GM21723 (cell line): ENCODE results near the gene PDE9A.

ENCODE experiments used
- ATAC-seq: cut with Tn5 transposase; IDR thresholded peaks from one replicate; pipeline ENCODE4 v1.9.1; 2021; ENCODE audit warnings: mild to moderate bottlenecking, moderate library complexity; ENCODE audit not compliant: unreplicated experiment

Gene PDE9A

DNA sequence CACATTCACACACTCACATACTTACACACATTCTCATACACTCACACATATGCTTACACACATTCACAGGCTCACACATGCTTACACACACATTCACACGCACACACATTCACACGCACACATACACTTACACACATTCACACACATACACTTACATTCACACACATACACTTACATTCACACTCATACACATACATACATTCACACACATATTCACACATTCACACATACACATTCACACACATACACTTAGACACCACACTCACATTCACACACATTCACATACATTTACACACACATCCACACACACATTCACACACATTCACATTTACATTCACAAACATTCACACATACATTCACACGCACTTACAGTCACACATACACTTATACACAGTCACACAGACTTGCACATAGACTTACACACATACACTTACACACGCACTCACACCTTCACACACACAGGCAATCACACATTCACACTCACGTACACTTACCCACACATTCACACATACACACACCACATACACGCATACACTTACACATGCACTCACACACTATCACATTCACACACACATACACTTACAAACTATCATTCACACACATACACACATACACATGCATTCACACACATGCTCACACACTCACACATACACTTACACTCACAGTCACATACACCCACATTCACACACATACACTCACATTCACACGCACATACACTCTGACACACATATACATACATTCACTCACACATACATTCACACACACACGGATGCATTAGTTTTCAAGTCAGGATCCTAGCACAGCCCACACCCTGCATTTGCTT is 16.8 kb downstream of the PDE9A start:
- no peak for ATAC-seq

DNA sequence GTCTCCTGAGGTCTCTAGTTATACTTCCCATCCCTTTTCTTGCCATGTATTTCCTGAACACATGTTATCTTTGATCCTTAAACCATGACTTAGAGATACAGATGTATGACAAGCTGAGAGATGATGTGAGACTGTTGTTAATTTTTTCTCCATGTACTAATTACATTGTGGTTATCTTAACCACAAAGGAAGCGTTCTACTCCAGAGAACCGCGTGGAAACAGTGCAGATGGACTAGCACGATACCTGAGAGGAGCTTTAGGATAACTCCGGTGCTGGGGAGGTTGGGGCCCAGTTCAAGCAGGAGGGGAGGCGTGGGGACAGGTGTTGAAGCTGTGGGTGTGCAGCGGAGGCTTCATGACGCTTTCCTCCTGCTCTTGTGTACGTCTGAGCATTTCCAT is 17.5 kb downstream of the PDE9A start:
- no peak for ATAC-seq

DNA sequence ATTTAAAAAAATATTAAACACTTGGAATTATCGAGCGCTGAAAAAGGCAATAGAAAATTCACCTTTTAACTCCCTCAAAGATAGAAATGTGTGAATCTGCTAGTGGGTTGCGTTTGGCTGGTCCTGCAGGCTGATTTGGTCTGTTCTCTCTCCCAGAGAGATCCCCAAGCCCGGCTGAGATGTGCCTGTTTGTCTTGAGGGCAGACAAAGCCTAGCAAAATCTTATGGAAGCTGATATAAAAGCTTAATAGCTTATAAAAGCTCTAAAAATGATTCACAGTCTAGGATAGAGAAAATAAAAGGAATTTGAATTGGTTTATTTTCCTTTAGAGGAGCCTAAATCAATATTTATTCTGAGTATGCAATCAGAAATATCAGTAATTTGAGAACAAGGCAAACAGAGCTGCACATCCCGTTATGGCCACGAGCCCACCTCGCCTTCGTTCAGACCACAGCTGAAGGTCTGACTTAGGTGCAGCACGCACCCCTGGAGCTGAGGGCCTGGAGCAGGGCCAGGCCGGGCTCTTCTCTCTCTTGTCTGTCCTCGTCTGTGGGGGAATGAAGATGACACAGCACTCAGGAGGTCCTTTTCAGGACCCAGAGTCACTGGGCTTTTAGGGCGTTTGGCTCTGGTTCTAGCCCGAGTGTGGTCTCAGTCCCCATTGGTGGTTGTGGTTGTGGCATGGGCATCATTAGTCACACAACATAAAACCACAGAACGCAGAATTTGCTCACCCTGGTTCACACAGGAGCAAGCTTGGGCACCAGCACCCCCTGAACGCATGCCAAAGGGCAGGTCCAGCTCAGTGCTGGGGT is 18.6 kb downstream of the PDE9A start:
- no peak for ATAC-seq

DNA sequence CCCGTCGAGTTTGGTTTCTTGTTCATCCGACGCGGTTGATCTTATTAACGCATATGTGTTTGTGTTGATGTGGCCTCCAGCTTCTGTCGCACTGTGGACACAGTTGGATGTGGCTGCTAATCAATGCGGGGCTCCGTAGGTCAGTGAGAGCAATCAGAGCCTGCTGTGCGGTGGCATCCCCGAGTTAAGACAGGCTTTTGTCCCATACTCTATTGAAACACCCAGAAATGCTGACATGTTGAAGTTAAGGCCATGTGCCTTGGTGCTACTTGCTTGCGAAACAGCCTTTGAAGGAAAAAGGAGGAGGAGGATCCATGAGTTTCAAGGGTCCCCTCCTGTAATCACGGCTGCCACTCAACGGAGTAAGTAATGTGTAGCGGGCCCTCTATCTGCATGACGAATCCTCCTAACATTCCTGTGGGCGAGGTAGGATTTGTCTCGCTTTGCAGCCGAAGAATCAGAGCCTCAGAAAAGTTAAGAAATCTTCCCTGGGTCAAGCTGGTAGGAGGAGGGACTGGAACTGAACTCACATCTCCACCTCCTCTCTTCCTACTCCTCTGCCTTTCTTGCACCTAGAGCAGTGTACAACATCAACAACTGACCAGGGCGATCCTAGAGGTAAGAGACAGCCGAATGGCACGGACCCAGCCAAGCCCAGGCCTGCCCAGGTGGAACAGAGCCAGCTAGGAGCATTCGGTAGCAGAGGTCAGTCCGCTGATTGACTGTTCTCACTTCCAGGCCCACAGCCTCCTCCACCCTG is 19.5 kb downstream of the PDE9A start:
- ATAC-seq = no peak

DNA sequence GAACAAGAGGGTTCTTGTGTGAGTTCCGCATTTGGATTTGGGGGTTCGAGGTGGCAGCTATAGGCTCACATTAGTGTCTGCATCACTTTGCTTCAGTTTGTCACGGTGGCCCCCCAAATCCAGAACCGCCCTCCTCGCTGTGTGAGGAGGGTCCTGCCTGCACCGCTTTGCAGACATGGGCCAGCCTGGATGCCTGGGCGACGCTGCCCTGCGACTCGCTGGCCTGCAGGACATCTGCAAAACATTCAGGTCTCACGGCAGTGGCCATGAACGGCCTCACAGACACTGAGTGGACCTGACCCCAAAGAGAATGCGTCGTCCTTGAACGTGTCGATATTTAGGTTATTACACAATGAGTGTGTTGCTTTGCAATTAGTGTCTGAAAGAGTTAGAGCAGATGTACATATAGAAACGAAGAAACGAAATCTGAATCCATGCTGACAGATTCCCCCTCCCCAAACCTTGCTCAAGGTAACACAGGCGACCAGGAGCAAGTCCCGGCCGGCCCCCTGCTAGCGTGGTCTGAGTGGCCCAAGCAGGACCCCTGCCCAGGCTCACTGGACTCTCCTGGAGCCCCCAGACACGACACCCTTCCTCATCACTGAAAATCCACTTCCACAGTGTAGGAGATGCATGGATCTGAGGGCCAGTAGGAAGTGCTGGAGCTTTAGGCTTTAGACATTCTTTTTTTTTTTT is 20.4 kb downstream of the PDE9A start:
- ATAC-seq = no peak

DNA sequence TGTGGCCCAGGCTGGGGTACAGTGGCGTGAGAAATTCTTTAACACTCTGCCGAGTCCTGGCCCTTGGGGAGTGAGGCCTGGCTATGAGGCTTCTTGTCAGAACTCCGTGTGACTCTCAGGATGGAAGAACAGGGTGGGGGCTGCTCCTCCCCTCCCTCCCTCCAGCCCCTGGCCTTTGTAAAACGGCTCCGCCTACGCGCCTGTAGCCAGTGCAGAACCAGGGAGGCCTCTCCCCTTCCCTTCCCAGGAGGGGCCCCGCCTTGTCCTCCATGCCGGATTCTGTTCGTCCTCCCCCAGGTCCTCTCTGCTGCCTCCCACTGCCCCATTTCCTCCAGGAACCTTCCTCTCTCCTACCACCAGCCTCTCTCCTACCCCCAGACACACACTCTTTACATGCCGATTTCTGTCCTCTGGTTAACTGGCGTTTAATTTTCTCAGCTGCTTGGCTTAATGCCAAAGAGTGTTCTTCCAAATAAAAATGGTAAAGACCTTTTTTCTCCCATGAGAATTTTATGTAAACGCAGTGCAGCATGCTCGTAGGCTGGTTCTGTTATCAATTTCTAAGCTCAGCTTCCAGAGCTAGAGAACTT is 21.0 kb downstream of the PDE9A start:
- no peak for ATAC-seq

DNA sequence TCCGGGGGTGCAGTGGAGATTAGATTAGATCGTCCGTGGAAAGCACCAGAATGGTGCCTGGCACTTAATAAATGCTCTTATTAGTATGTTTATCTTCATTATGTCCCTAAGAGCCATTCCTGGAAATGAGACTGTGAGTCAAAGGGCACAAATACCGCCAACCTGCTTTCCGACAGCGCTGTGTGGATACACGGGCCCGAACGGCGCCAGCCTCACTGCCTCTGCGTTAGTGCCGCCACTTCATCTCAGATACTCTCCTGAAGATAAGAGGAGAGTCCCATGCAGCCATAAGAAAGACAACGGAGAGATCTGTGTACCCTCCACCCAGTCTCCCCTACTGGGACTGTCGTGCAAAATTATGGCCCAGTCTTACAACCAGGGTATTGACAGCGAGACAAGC is 22.0 kb downstream of the PDE9A start:
- ATAC-seq = no peak

DNA sequence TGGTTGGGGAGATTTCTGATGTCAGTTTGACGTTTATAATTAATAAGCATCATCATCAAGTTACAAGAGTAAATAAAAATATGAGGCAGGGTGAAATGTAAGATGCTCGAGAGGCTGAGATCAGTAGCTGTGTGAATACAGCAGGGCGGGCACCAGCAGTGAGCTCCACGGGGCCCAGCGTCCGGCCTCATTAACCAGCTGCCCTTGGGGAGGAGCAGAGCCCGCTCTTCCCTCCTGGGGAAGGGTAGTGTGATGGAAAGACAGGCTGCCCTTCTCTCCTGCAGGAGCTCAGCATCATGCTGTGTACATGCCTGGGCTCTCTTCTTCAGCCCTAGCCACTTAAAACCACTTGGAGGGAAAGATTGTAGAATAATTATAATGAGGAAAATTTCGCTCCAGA is 23.4 kb downstream of the PDE9A start:
- no peak for ATAC-seq

DNA sequence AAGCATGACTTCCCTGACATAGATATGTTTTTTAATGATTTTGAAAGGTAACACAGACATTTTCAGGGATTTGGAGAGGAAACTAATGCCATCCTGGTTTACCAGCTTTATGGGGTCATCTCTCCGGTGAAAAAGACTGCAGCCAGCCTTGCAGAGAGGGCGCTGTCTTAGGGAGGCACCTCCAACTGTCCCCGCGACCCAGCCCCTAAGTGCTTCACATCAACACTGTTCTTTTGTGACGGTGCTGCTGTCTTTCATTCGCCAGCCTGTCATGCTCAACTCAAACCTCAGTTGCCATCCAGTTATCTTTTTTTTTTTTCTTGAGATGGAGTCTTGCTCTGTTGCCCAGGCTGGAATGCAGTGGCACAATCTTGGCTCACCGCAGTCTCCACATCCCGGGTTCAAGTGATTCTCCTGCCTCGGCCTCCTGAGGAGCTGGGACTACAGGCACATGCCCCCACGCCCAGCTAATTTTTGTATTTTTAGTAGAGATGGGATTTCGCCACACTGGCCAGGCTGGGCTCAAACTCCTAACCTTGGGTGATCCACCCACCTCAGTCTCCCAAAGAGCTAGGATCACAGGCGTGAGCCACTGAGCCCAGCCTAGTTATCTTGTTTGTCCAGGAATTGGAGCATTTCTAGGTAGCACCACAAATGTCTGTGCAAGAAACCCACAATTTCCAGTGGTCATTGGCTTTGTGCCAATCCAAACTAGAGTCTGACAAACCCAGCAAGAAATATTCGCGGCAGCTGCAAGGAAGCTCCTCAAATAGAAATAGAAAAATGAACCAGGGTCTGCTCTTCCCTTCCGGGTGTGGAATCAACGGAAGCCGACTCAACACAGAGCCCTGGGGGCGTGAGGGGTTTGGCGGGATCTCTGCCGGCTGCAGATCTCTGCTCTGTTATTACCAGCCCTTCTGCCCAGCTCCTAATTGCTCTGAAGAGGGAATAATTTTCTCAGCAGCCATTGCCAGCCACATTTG is 24.2 kb downstream of the PDE9A start:
- ATAC-seq = no peak

DNA sequence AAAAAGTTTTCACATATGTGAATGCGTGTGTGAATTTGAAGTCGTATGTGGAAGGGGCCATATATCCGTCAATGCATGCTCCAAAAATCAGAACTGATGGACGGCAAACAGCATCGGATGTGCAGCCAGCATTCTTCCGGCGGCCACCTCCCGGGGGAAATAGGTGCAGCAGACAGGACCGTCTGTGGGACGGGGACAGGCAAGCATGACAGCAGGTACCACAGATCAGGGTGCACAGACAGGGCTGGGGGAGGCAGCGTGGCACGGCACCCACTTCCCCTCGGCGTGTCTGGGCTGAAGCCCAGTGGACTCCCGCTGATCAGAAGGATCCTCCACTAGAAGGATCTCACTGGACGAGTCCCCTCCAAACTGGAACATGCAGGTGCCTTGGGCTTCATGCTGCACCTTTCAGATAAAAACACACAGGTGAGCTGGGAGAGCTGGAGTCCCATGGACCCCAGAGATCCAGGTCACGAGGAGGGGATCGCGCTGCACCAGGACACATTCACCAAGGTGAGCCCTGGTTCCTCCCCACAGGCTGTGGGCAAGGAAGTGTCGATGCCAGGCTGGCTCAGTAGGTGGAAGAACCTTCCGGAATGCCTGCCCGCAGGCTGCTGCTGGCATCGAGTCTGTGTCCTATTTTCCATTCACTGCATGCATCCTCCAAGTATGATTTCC is 25.3 kb downstream of the PDE9A start:
- ATAC-seq = no peak

DNA sequence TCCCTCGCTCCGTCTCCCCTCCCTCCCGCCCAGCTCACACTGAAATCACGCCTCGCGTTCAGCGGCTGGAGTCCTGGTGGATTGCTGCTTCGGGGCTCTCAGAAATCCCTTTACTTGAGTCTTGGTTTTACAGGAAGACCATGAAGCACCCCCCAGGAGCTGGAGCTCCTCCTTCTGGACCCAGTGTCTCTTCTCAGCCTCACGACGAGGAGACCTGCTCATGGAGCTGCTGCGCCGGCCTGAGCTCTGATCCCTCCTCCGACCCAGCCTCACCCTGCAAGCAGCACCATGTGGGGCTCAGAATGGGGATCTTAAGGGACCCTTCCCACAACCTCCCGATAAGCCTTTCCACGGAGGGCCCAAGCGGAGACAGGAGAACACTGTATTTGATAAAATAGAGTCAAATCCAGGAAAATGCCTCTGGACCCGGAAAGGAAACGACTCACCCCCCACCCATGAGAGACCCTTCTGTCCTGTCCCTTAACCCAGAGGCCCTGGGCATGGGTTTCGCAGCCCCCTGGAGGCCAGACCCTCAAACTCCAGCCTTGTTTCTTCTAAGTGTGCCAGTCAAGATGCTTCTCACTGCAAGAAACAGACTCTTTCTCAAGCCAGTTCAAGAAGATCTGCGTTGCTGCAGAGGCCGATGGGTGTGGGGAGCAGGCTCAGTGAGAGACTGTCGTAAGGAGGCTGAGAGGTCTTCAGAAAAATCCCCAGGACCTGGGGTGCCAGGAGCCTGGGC is 26.1 kb downstream of the PDE9A start:
- no peak for ATAC-seq

DNA sequence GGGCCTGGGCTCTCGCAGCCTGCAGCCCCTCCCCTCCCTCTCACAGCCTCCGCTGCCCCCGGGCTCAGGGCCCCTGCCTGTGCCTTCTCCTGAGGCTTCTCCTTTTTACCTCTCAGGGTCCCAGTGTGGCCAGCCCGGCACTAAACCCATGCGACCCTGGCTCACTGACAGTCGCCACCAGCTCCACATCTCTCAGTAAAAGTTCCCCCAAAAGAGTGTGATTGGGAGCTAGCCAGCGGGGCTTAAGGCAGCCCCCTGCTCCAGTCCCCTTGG is 26.6 kb downstream of the PDE9A start:
- ATAC-seq = no peak

DNA sequence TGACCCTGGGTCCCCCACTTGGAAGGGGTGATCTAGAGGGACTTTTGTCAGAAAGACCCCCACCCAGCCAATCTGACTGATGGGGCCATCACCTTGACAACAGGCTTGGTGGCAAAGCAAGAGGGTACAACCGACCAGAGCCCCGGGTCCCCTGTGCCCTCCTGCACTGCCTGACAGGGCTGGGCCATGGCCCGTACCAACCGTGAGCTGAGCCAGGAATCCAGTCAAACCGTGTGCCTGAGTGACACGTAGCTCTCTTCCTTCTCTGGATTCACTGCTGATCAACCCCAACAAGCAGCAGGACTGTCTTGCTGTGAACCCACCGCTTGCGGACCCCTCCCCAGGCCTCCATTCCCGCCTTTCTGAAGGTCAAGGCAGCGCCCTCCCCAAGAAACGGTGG is 27.0 kb downstream of the PDE9A start:
- no peak for ATAC-seq

DNA sequence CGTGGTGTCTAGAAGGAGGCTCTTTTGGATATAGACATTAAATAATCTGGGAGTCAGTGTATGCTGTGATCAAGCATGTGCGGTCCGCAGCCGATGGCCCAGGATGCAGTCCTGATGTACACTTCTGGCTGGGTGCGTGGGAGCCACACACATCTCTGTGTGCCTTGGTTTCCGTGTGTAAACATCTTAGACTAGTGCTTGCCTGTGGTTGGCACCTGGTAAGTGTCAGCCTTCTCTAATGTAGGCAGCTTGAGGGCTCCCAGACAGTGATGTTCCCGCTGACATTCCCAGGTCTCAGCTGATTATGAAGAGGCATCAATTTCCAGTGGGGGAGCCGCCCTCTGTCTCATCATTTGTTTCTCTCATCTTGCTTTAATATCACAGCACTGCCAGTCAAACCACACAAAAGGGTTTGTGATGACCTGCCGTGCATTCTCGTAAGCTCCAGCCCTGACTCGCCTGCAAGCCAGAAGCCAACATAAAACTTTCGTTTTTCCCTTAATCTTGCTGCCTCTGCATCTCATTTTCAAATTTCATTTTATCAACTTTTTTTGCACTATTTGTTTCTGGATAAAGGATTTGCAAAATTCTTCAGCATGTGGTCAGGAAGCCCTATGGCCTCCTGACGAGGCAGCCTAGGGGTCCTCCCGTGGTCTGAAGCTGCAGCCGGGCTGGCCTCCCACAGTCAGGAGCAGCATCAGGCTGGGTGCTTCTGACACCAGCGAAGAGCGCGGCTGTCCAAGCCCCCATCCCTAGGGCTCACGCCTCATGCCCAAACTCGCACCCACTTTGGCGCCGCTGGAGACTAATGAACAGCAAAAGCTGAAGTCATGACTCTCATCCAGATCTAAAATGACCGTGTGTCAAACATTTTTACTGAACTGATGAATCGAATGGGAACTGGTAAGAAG is 28.1 kb downstream of the PDE9A start:
- no peak for ATAC-seq

DNA sequence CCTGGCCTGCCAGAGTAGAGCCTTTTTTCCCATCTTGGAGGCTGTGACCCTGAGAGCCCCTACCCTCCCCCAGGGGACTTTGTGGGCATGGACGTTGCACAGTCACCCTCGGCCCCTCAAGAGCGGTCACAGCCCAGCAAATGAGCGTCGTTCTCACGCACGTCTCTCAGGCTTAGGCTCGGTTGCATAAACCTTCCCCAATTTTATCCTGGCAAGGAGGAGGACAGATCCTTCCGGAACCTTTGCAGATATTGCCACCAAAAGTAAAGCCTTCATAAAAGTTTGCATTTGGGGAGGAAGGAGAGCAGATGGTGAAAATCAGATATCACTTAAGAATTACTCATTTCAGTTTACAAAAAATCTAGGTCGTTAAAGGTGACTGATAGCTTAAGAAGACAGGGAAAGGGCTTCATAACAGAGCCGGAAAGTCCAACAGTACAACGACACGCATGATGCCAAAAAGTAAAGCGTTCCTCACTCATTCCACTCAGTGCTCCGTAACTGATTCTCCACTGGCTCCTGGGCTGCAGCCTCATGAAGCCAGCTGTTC is 29.3 kb downstream of the PDE9A start:
- ATAC-seq = no peak

DNA sequence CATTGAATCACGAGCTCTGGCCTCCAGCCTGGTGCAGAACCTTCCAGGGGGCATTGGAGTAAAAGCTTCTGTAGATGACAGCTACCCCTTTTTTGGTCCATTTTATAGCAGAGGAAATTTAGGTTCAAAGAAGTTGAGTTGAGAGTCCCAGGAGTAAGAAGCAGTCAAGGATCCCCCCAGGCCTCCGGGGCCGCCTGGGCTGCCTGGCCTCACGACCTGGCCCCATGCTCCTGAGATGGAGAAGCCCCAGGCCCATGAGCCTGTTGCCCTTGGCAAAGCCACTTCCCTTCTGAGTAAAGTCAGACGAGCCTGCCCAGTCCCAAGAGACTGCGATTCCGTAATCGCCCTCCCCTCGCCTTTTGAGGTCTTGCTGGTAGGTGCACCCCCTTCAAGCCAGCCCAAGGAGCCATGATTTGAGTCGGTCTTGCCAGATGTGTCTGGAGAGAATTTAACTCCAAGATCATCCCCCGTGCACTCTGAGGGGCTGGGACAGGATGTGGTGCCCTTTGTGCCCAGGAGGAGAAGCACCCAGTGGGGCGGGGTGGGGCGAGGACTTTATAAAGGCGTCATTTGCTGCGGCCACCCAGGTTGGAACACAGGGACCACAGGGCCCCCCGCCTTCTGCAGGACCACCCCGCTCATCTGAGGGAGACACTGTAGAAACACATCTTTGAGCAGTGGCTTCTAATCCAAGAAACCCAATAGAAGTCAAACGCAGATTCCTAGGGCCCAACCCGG is 30.1 kb downstream of the PDE9A start:
- ATAC-seq = no peak
